ENCODE measurements around the gene PAM.

The PAM gene

GRCh38 chr5:102789469-102789868 lies 34.4 kb downstream of the PAM start:
- H3K4me3 ChIP-seq (ENCODE audit: low read depth, low read length): no peak overlapping the region
- DNase-seq (ENCODE audit: low read depth): no peak
- no peak for TF ChIP-seq CTCF (IDR thresholded peaks at IDR 0.05; ENCODE audit: insufficient read depth, low read depth, low read length, missing control alignments)

GRCh38 chr5:102790748-102791147 lies 35.6 kb downstream of the PAM start:
- H3K4me3 ChIP-seq (ENCODE audit: low read depth, low read length): no peak overlapping the region
- no peak for DNase-seq (ENCODE audit: low read depth)
- TF ChIP-seq CTCF (IDR thresholded peaks at IDR 0.05; ENCODE audit: insufficient read depth, low read depth, low read length, missing control alignments): no peak

GRCh38 chr5:102792705-102793104 lies 37.6 kb downstream of the PAM start:
- no peak overlapping the region for H3K4me3 ChIP-seq (ENCODE audit: low read depth, low read length)
- peak; percentile 29 for DNase-seq (ENCODE audit: low read depth)
- TF ChIP-seq CTCF (IDR thresholded peaks at IDR 0.05; ENCODE audit: insufficient read depth, low read depth, low read length, missing control alignments): peak; percentile 11

- H3K4me3 ChIP-seq (ENCODE audit: low read depth, low read length): no peak overlapping the region
- no peak for TF ChIP-seq CTCF (IDR thresholded peaks at IDR 0.05; ENCODE audit: insufficient read depth, low read depth, low read length, missing control alignments)
- DNase-seq (ENCODE audit: low read depth): no peak
Measured at GRCh38 chr5:102794047-102794446, 38.9 kb downstream of the PAM start.

- no peak for DNase-seq (ENCODE audit: low read depth)
- no peak overlapping the region for H3K4me3 ChIP-seq (ENCODE audit: low read depth, low read length)
- no peak for TF ChIP-seq CTCF (IDR thresholded peaks at IDR 0.05; ENCODE audit: insufficient read depth, low read depth, low read length, missing control alignments)
Measured at GRCh38 chr5:102794677-102795331, 39.7 kb downstream of the PAM start.

- no peak overlapping the region for H3K4me3 ChIP-seq (ENCODE audit: low read depth, low read length)
- no peak for DNase-seq (ENCODE audit: low read depth)
- TF ChIP-seq CTCF (IDR thresholded peaks at IDR 0.05; ENCODE audit: insufficient read depth, low read depth, low read length, missing control alignments): no peak
Measured at GRCh38 chr5:102795526-102795925, 40.4 kb downstream of the PAM start.

GRCh38 chr5:102796009-102796408 lies 40.9 kb downstream of the PAM start:
- no peak for DNase-seq (ENCODE audit: low read depth)
- no peak overlapping the region for H3K4me3 ChIP-seq (ENCODE audit: low read depth, low read length)
- TF ChIP-seq CTCF (IDR thresholded peaks at IDR 0.05; ENCODE audit: insufficient read depth, low read depth, low read length, missing control alignments): no peak

Data from GM12865 (cell line).